HepG2 (cell line): ENCODE results near the gene NUP93. TPM values are rescaled to one million over a fixed set of nuclear protein-coding genes. Genes with fewer than 3 reads are reported as not detected.

Source experiments
- BRD4 ChIP-seq: sonication (generic); formaldehyde crosslinking; IDR thresholded peaks from 2 replicates; pipeline ENCODE4 v1.4.0; 2020; ENCODE audit warnings: missing genetic modification reagents
- DNMT1 ChIP-seq: sonication (generic); formaldehyde crosslinking; IDR thresholded peaks from 2 replicates; pipeline ENCODE4 v1.5.1; 2020; ENCODE audit warnings: mild to moderate bottlenecking, missing genetic modification reagents
- HNRNPUL1 ChIP-seq: fragments of 200-400 bp; formaldehyde crosslinking; IDR thresholded peaks from 2 replicates; pipeline ENCODE4 v1.6.1; 2017; ENCODE audit warnings: low read depth, mild to moderate bottlenecking, low read length, moderate library complexity
- NONO ChIP-seq, 2 experiments: fragments of 450-650 bp in 1 of 2; sonication (generic) in 1 of 2; formaldehyde crosslinking in 1 of 2; IDR thresholded peaks in 1 of 2; conservative IDR thresholded peaks in 1 of 2; 2 replicates each; pipeline versions ENCODE4 v1.6.1 to v1.8.0; 2017 to 2022; ENCODE audit warnings: mild to moderate bottlenecking in 1 of 2, missing genetic modification reagents in 1 of 2, moderate library complexity in 1 of 2
- NR2F6 ChIP-seq, 2 experiments: IDR thresholded peaks; 2 replicates each; pipeline ENCODE4 v1.6.1; 2016; ENCODE audit warnings: antibody characterized with exemption in 1 of 2, mild to moderate bottlenecking in 1 of 2
- RXRA ChIP-seq: sonication (generic); formaldehyde crosslinking; IDR thresholded peaks from 2 replicates; pipeline ENCODE4 v1.5.1; 2020; ENCODE audit warnings: missing genetic modification reagents
- SIX1 ChIP-seq: sonication (generic); formaldehyde crosslinking; IDR thresholded peaks from 2 replicates; pipeline ENCODE4 v1.4.0; 2020; ENCODE audit warnings: missing genetic modification reagents, borderline replicate concordance
- SMAD3 ChIP-seq: sonication (generic); formaldehyde crosslinking; IDR thresholded peaks from 2 replicates; pipeline ENCODE4 v1.4.0; 2020; ENCODE audit warnings: missing genetic modification reagents
- SP5 ChIP-seq: IDR thresholded peaks from 2 replicates; pipeline ENCODE4 v1.6.1; 2016; ENCODE audit warnings: low read depth, borderline replicate concordance
- SPEN ChIP-seq: sonication (generic); formaldehyde crosslinking; IDR thresholded peaks from 2 replicates; pipeline ENCODE4 v1.5.1; 2020; ENCODE audit warnings: low read depth, mild to moderate bottlenecking, missing genetic modification reagents
- ZBTB38 ChIP-seq: sonication (generic); formaldehyde crosslinking; IDR thresholded peaks from 2 replicates; pipeline ENCODE4 v1.5.1; 2020; ENCODE audit warnings: mild to moderate bottlenecking, missing genetic modification reagents
- ZEB1 ChIP-seq: IDR thresholded peaks from 2 replicates; pipeline ENCODE4 v1.6.1; 2012; ENCODE audit warnings: mild to moderate bottlenecking, low read depth, inconsistent platforms; ENCODE audit not compliant: insufficient replicate concordance
- ZFAT ChIP-seq: sonication (generic); formaldehyde crosslinking; conservative IDR thresholded peaks from 2 replicates; pipeline ENCODE4 v1.8.1; 2023; ENCODE audit warnings: missing genetic modification reagents, inconsistent platforms
- ZFP90 ChIP-seq: sonication (generic); formaldehyde crosslinking; IDR thresholded peaks from 2 replicates; pipeline ENCODE4 v1.8.0; 2022; ENCODE audit warnings: missing genetic modification reagents, mild to moderate bottlenecking, inconsistent platforms, borderline replicate concordance
- ZKSCAN1 ChIP-seq: fragments of 150-350 bp; IDR thresholded peaks from 2 replicates; pipeline ENCODE4 v1.6.1; 2014; ENCODE audit warnings: low read length
- ZMYM4 ChIP-seq: sonication (generic); formaldehyde crosslinking; IDR thresholded peaks from 2 replicates; pipeline ENCODE4 v1.8.1; 2023; ENCODE audit warnings: mild to moderate bottlenecking, missing genetic modification reagents
- ZNF10 ChIP-seq: sonication (generic); formaldehyde crosslinking; IDR thresholded peaks from 2 replicates; pipeline ENCODE4 v1.4.0; 2020; ENCODE audit warnings: mild to moderate bottlenecking, low read depth, missing genetic modification reagents, borderline replicate concordance
- ZNF224 ChIP-seq: sonication (generic); formaldehyde crosslinking; IDR thresholded peaks from 2 replicates; pipeline ENCODE4 v1.5.0; 2020; ENCODE audit warnings: mild to moderate bottlenecking, missing genetic modification reagents
- ZNF34 ChIP-seq: sonication (generic); formaldehyde crosslinking; IDR thresholded peaks from 2 replicates; pipeline ENCODE4 v1.4.0; 2020; ENCODE audit warnings: mild to moderate bottlenecking, missing genetic modification reagents, borderline replicate concordance
- ZSCAN21 ChIP-seq: sonication (generic); formaldehyde crosslinking; IDR thresholded peaks from 2 replicates; pipeline ENCODE4 v1.8.0; 2022; ENCODE audit warnings: mild to moderate bottlenecking, missing genetic modification reagents, moderate library complexity, borderline replicate concordance
- polyA plus RNA-seq, 8 experiments: library from polyadenylated mRNA; depleted of rRNA in 3 of 8; stranded (reverse) in 7 of 8; unstranded in 1 of 8; fragments of >200 nt; fragmentation: Illumina TruSeq in 4 of 8; extraction: Trizol in 4 of 8; gene quantifications; 2 replicates each; pipeline versions ENCODE4 v1.2.1 to v1.2.3, GENCODE V29; 2011 to 2016; ENCODE audit warnings: low read depth in 4 of 8, missing spikeins in 1 of 8, mixed read lengths in 1 of 8; ENCODE audit not compliant: insufficient read depth in 1 of 8
- total RNA-seq, 5 experiments: library from RNA; depleted of rRNA; stranded (reverse); fragments of >200 nt; fragmentation: Illumina TruSeq; extraction: Trizol; gene quantifications; 2 replicates each; pipeline ENCODE4 v1.2.3, GENCODE V29; 2016; ENCODE audit warnings: low read depth in 1 of 5
- TF ChIP-seq, protein P1 (sequence below): sonication (generic); formaldehyde crosslinking; conservative IDR thresholded peaks from 2 replicates; pipeline ENCODE4 v1.8.1; 2023; ENCODE audit warnings: missing genetic modification reagents
- TF ChIP-seq, protein P2 (sequence below): sonication (generic); formaldehyde crosslinking; IDR thresholded peaks from 2 replicates; pipeline ENCODE4 v1.5.0; 2020; ENCODE audit warnings: missing genetic modification reagents
- TF ChIP-seq, protein P3 (sequence below): sonication (generic); formaldehyde crosslinking; IDR thresholded peaks from 2 replicates; pipeline ENCODE4 v1.8.1; 2023; ENCODE audit warnings: mild to moderate bottlenecking, inconsistent platforms, moderate library complexity, missing genetic modification reagents, borderline replicate concordance

The NUP93 gene
- total and polyA plus RNA-seq, 2 of the 13 experiments (the other 11 are each of a cell fraction or from before 2014, with no cell fraction given): 58.5 to 140 TPM

DNA sequence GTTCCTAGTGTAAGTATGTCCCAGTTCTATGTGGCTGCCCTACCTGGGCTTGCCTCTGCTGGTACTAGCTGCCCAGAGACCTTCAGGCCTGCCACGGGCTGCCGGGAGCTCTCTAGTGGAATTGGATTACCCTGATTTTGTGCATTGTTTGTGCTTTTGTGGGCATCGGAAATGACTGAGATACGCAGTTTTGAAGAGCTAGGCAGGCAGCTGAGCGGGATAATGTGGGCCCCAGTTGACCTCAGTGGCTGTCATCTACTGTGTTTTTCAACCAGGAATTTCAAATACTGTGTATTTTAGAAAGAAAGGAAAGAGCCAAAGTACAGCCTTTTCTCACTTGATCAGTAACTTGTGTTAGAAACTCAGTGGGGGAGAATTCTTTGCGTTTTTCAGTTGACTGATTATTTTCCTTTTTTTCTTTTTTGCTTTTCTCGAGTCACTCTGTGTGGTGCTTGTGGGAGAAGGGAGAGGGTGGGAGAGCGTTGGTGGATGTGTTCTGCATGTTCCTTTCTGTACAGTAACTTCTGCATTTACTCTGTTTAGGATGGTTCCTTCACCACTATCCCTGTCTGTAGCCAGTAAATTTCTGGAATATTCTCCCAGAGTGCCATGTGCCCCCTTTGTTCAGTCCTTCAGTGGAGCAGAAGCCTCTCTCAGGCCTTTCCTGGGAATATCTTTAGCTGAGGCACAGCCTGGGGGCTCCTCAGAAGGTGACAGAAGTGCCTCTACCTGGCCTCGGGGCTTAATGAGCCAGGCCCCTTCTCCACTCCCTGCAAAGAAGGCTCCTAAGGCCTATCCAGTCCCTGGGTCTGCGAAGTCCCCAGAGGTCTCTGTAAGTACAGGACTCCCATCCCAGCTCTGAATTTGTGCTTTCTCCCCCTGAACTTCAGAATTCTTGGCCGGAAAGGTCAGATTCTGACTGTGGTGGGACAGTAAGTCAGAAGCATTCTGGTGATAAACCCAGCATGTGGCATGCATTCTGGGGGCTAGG is 120.1 kb downstream of the NUP93 start (continued):
- TF ChIP-seq SIX1 (CRISPR knock-in tag) (no peak), HNRNPUL1 (no peak), ZMYM4 (no peak; the same call in 1 of the 2 replicates), SPEN (no peak), NR2F6 (IDR thresholded peaks at IDR 0.05) (peak; percentile 81), NR2F6 (CRISPR knock-in tag; IDR thresholded peaks at IDR 0.05) (peak; percentile 88), ZBTB38 (CRISPR knock-in tag) (no peak; the same call in 1 of the 2 replicates), BRD4 (CRISPR knock-in tag) (no peak), ZNF34 (no peak), NONO (IDR thresholded peaks at IDR 0.05) (no peak), NONO (CRISPR knock-in tag; conservative IDR thresholded peaks at IDR 0.05) (no peak), ZNF10 (no peak), ZNF224 (CRISPR knock-in tag) (no peak), ZFAT (CRISPR knock-in tag) (no peak), ZFP90 (CRISPR knock-in tag) (peak; percentile 79; the same call in 1 of the 2 replicates), RXRA (CRISPR knock-in tag) (peak; percentile 45; the same call in 1 of the 2 replicates), ZSCAN21 (CRISPR knock-in tag) (no peak), SP5 (CRISPR knock-in tag) (no peak), DNMT1 (CRISPR knock-in tag) (no peak), SMAD3 (no peak), ZEB1 (peak; percentile 6), ZKSCAN1 (no peak)
- TF ChIP-seq, protein P1, sequence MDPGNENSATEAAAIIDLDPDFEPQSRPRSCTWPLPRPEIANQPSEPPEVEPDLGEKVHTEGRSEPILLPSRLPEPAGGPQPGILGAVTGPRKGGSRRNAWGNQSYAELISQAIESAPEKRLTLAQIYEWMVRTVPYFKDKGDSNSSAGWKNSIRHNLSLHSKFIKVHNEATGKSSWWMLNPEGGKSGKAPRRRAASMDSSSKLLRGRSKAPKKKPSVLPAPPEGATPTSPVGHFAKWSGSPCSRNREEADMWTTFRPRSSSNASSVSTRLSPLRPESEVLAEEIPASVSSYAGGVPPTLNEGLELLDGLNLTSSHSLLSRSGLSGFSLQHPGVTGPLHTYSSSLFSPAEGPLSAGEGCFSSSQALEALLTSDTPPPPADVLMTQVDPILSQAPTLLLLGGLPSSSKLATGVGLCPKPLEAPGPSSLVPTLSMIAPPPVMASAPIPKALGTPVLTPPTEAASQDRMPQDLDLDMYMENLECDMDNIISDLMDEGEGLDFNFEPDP (CRISPR knock-in tag): no peak
- TF ChIP-seq, protein P2, sequence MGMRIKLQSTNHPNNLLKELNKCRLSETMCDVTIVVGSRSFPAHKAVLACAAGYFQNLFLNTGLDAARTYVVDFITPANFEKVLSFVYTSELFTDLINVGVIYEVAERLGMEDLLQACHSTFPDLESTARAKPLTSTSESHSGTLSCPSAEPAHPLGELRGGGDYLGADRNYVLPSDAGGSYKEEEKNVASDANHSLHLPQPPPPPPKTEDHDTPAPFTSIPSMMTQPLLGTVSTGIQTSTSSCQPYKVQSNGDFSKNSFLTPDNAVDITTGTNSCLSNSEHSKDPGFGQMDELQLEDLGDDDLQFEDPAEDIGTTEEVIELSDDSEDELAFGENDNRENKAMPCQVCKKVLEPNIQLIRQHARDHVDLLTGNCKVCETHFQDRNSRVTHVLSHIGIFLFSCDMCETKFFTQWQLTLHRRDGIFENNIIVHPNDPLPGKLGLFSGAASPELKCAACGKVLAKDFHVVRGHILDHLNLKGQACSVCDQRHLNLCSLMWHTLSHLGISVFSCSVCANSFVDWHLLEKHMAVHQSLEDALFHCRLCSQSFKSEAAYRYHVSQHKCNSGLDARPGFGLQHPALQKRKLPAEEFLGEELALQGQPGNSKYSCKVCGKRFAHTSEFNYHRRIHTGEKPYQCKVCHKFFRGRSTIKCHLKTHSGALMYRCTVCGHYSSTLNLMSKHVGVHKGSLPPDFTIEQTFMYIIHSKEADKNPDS (CRISPR knock-in tag): no peak
- TF ChIP-seq, protein P3, sequence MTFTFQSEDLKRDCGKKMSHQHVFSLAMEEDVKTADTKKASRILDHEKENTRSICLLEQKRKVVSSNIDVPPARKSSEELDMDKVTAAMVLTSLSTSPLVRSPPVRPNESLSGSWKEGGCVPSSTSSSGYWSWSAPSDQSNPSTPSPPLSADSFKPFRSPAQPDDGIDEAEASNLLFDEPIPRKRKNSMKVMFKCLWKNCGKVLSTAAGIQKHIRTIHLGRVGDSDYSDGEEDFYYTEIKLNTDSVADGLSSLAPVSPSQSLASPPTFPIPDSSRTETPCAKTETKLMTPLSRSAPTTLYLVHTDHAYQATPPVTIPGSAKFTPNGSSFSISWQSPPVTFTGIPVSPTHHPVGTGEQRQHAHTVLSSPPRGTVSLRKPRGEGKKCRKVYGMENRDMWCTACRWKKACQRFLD (CRISPR knock-in tag): no peak
